Activated effector memory CD4-positive, alpha-beta T cell treated with Interleukin-2 at 50 U/mL for 16 hours (primary cell): ENCODE data around the gene HOXD8.

ENCODE experiments used
- DNase-seq: peaks from one replicate; pipeline ENCODE4 v3.0.0-alpha.2; 2020

The HOXD8 gene

GRCh38 chr2:176130957-176131847 is 1.7 kb downstream of the HOXD8 start:
- no peak for DNase-seq

GRCh38 chr2:176131848-176132158 is 2.3 kb downstream of the HOXD8 start:
- no peak for DNase-seq

GRCh38 chr2:176132205-176133171 is 3.0 kb downstream of the HOXD8 start:
- no peak for DNase-seq

- no peak for DNase-seq
Observed at GRCh38 chr2:176133389-176133788, 3.9 kb downstream of the HOXD8 start.

GRCh38 chr2:176134035-176134434 is 4.5 kb downstream of the HOXD8 start:
- DNase-seq: no peak

GRCh38 chr2:176135035-176135440 is 5.5 kb downstream of the HOXD8 start:
- no peak for DNase-seq

GRCh38 chr2:176136374-176137251 is 7.1 kb downstream of the HOXD8 start:
- DNase-seq: no peak

GRCh38 chr2:176137252-176137580 is 7.7 kb downstream of the HOXD8 start:
- DNase-seq: no peak

GRCh38 chr2:176137906-176138305 is 8.4 kb downstream of the HOXD8 start:
- DNase-seq: no peak

GRCh38 chr2:176138526-176138922 is 9.0 kb downstream of the HOXD8 start:
- no peak for DNase-seq

GRCh38 chr2:176138923-176139660 is 9.6 kb downstream of the HOXD8 start:
- no peak for DNase-seq

GRCh38 chr2:176139661-176140512 is 10.4 kb downstream of the HOXD8 start:
- DNase-seq: no peak

GRCh38 chr2:176140513-176141317 is 11.2 kb downstream of the HOXD8 start:
- DNase-seq: peak; percentile 21

GRCh38 chr2:176142281-176142680 is 12.8 kb downstream of the HOXD8 start:
- no peak for DNase-seq

GRCh38 chr2:176145085-176145969 is 15.8 kb downstream of the HOXD8 start:
- no peak for DNase-seq

GRCh38 chr2:176146101-176146500 is 16.6 kb downstream of the HOXD8 start:
- DNase-seq: no peak

GRCh38 chr2:176146645-176147044 is 17.1 kb downstream of the HOXD8 start:
- no peak for DNase-seq

- DNase-seq: no peak
Observed at GRCh38 chr2:176147210-176147799, 17.8 kb downstream of the HOXD8 start.
